ENCODE results near the gene CDH12. TPM values are rescaled to one million over a fixed set of nuclear protein-coding genes. Genes with fewer than 3 reads are reported as not detected.

CDH12 gene
- under 0.01 TPM in 1 of 2 replicates, not detected in the other for total RNA-seq

GRCh38 chr5:22852807-22853660, at the start of gene CDH12:
CDH12 (minus strand) TSS chr5:22853344.

